HG02943 (cell line): ENCODE measurements around the gene POU2F1.

Experiments used
- ATAC-seq: cut with Tn5 transposase; IDR thresholded peaks from one replicate; pipeline ENCODE4 v1.9.1; 2021; ENCODE audit warnings: mild to moderate bottlenecking, low read depth, moderate library complexity; ENCODE audit not compliant: unreplicated experiment

POU2F1 gene

GRCh38 chr1:167266965-167267364, 46.3 kb downstream of the POU2F1 start:
- ATAC-seq = no peak

DNA sequence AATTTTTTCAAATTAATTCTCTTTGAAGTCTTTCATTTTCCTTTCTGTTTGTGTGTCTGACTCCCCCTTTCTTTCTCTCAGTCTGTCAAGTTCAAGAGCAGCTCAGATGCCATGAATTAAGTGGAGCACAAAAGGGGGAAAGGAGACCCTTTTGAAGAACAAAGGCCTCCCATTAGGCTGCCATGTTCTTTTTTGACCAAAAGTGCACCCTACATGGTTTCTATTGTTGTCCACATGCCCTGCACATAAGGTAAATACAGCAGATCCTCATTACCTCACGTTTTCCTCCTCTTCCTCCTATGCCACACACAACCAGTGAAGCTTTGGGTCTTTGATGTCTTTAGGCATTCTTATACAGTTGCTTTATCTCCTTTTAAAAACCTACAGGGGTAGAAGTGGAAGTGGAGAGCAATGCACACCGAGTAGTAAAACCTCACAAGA, 47.7 kb downstream of the POU2F1 start:
- no peak for ATAC-seq

DNA sequence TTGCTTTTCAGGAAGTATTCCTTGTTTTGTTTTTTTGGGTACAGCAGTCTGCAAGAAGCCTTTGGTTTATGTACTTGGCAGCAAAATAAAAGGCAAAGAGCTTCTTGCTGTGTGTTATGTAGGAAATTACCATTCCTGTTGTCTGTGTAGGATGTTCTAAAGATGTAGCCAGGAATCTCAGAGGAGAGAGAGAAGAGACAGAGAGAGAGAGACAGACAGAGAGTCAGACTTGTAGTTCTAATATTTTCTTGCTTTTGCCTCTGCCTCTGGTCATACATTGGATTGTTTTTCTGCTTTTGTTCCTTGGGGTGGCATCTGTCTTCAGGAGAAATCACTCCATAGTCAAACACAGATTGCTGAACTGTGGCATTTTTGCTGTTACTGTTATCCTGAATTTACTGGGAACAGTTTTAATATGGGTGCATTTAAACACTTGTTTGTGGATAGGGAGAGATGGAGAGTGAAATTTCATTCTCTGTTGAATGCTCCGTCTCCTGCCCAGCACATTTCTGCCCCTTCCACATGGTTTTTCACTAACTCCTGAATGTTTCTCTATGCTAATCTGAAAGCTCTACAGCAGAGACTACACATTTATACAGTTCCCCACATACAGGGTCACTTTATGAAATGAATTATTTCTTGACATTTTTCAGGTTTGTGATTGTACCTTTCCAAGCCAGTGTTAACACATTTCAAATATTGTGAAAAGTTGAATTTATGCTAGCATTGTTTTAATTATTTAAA, 49.8 kb downstream of the POU2F1 start:
- ATAC-seq = no peak

GRCh38 chr1:167272369-167272957, 51.8 kb downstream of the POU2F1 start:
- no peak for ATAC-seq

- ATAC-seq = no peak
These were observed 52.5 kb downstream of the POU2F1 start for GRCh38 chr1:167273027-167273800.

DNA sequence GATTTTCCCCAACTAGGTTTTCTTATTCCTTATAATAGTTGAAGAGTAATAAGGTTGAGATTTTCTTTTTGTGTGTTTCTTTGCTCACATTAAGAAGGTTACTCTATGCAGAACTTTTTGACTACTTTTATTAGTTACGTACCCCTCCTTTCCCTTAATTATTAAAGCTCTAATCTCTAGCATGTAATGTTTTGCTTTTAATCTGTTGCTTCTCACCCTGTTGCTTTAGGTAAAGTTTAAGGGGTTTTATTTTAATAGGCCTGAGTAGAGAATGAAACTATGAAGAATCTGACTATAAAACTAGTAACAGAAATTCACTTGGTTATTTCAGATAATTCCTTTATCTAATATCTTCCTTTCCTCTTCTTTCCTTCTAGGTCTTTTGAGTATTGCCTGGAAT, 53.4 kb downstream of the POU2F1 start:
- no peak for ATAC-seq

DNA sequence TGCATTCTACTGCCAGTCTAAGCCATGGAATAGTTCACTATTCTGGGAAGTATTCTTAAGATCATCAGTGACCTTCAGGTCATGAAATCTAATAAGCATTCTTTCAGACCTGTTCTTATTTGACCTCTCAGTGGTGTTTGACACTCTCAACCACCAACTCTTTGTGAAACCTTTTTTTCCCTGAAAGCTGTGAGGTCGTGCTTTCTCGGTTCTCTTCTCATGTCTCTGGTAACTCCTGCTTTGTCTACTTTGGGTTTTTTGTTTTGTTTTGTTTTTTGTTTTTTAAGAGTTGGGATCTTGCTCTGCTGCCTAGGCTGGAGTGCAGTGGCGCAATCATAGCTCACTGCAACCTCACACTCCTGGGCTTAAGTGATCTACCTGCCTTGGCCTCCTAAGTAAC, 56.3 kb downstream of the POU2F1 start:
- ATAC-seq = no peak

- ATAC-seq = no peak
These were observed 57.8 kb downstream of the POU2F1 start for GRCh38 chr1:167278497-167278896.

- ATAC-seq = no peak
These were observed 60.2 kb downstream of the POU2F1 start for GRCh38 chr1:167280912-167281311.

DNA sequence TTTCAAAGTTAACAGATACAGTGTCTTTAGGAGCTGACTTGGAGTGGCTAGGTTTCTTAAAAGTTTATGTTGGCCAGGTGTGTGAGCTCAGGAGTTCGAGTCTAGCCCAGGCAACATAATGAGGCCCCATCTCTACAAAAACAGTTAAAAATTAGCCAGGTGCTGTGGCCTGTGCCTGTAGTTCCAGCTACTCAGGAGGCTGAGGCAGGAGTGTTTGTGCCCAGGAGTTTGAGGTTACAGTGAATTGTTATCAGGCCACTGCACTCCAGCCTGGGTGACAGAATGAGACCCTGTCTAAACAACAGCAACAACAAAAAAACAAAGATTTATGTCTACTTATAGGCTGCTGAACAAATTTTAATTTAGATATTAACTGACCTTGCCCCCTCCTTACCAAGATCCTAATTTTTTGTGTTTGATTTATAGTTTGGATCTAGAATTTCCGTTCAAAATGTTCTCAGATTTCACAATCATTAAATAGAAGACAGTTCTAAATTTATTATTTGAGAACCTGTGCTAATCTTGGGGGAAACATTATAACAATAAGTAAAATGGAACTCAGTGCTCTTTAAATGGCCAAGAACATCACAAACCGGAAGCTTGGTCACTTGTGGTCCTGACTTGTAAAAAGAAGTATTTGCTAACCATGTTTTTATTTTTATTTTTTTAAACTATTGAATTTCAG, 67.8 kb downstream of the POU2F1 start:
- no peak for ATAC-seq

- no peak for ATAC-seq
These were observed 68.4 kb downstream of the POU2F1 start for GRCh38 chr1:167289075-167289442.

DNA sequence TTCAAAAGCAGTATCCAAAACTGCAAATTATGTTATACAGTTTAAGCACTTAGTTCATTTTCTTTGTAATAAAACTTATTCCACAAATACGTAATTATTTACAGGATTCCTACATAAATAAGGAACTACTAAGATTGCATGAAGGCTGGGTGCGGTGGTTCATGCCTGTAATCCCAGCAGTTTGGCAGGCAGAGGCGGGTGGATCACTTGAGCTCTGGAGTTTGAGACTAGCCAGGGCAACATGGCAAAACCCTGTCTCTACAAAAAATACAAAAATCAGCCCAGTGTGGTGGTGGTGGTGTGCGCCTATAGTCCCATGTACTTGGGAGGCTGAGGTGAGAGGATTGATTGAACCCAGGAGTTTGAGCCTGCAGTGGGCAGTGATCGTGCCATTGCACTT, 69.3 kb downstream of the POU2F1 start:
- ATAC-seq = no peak

GRCh38 chr1:167291539-167292185, 71.0 kb downstream of the POU2F1 start:
- ATAC-seq = no peak

GRCh38 chr1:167292216-167292615, 71.5 kb downstream of the POU2F1 start:
- no peak for ATAC-seq

- ATAC-seq = no peak
These were observed 72.4 kb downstream of the POU2F1 start for GRCh38 chr1:167293057-167293456.

GRCh38 chr1:167294528-167294927, 73.8 kb downstream of the POU2F1 start:
- ATAC-seq = no peak

DNA sequence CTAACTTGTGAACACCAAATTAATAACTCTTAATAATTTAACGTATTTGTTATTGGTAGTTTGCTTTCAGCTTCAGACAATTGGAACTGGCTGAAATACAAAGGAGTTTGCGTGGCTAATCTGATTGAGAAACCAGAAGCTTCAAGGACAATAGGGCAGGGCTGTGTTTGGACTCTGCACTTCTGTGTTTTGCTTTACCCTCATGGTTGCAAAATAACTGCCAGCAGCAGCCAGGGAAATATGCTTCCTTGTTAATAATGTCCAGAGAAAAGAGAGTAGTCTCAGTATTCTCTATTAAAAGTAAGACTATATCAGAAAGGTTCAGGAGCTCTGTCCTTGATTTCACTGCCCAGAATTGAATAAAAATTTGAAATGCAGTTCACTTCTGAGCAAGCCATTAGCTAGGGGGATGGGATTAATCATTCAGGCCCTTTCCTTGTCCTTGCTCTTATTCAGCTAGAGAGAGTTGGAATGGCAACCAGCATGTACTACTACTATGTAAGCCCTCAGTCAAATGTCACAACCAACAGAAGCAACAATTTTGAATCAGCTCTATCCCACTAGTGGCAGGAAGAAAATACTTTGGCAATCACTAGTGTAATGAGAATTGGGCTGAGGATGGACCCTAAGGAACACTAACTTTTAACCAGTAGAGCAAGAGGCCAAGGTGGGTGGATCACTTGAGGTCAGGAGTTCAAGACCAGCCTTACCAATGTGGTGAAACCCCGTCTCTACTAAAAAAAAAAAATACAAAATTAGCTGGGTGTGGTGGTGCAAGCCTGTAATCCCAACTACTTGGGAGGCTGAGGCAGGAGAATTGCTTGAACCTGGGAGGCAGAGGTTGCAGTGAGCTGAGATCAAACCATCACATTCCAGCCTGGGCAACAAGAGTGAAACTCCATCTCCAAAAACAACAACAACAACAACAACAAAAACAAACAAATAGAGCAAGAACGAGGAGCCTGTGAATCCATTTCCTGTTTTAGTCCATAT, 76.8 kb downstream of the POU2F1 start:
- ATAC-seq = no peak

- no peak for ATAC-seq
These were observed 77.6 kb downstream of the POU2F1 start for GRCh38 chr1:167298325-167298724.

DNA sequence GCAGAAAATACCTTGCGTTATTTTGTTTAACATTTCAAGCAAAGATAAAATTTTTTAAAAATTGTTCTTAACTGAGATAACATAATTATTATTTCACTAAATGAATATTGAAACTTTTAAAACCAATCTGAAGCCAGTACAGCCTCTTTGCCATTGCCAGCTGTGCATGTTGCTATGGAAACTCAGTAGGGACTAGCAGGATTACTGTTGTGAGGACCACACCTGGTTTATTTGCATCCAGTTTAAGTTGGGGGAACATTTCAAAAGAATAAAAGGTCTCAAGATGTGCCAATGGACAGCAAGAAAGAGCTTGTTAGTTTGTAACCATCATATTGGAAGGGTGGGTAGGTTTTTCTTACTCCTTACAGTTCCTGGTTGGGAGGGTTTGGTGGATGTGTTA, 80.7 kb downstream of the POU2F1 start:
- ATAC-seq = no peak
